ENCODE results near the gene RNF7. TPM values are rescaled to one million over a fixed set of nuclear protein-coding genes. Genes with fewer than 3 reads are reported as not detected.

RNF7 gene
- total and polyA plus RNA-seq, 4 donors = 11.7 to 71.6 (median 28.9) TPM

DNA sequence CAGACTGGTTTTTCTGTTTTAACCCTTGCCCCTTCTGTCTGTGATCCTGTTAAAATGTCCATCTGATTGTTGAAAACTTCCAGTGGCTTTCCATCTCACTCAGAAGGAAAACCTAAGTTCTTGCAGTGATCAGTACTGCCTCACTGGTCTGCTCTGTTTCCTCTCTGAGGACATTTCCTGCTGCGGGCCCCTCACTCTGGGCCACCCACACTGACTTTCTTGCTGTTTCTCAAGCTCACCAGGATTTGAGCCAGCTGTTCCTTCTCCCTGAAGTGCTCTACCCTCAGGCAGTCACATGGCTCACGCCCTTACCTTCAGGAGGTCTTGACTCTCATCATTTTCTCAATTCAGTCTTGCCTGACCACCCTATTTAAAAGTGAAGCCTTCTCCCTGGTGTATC lies 26.9 kb downstream of the RNF7 start:
- Histone ChIP-seq H3K27me3 (ENCODE audit: control insufficient read depth in 4 of 4, insufficient read depth in 4 of 4, low read length in 3 of 4) (no peaks in the 10 kb centered on the region), H3K4me3 (ENCODE audit: low read depth in 1 of 3, low read length in 3 of 3) (no peak overlapping the region), H3K4me1 (ENCODE audit: control insufficient read depth in 4 of 4, insufficient read depth in 4 of 4, low read length in 3 of 4) (no peaks in the 10 kb centered on the region), H3K9ac (ENCODE audit: low read depth in 1 of 2, low read length in 2 of 2) (no peak overlapping the region), H3K9me3 (ENCODE audit: control insufficient read depth in 4 of 4, low read length in 3 of 4) (no peaks in the 10 kb centered on the region), H3K36me3 (ENCODE audit: control insufficient read depth in 4 of 4, insufficient read depth in 3 of 4, low read depth in 1 of 4, low read length in 3 of 4) (no peaks in the 10 kb centered on the region), H3K27ac (ENCODE audit: low read depth in 1 of 2, low read length in 2 of 2) (no peak overlapping the region)
- WGBS = 86% methylated on average over 2 of the region's 2 CpGs
- TF ChIP-seq HNF4A (conservative IDR thresholded peaks at IDR 0.05) = no peak
- TF ChIP-seq NR2F2 (IDR thresholded peaks at IDR 0.05) = no peak
- no peak for TF ChIP-seq TAF1 (conservative IDR thresholded peaks at IDR 0.05)
- no peak for TF ChIP-seq YY1 (IDR thresholded peaks at IDR 0.05)
- TF ChIP-seq SP1 (IDR thresholded peaks at IDR 0.05) = no peak
- no peak for TF ChIP-seq RAD21 (IDR thresholded peaks at IDR 0.05)
- TF ChIP-seq, protein P1, sequence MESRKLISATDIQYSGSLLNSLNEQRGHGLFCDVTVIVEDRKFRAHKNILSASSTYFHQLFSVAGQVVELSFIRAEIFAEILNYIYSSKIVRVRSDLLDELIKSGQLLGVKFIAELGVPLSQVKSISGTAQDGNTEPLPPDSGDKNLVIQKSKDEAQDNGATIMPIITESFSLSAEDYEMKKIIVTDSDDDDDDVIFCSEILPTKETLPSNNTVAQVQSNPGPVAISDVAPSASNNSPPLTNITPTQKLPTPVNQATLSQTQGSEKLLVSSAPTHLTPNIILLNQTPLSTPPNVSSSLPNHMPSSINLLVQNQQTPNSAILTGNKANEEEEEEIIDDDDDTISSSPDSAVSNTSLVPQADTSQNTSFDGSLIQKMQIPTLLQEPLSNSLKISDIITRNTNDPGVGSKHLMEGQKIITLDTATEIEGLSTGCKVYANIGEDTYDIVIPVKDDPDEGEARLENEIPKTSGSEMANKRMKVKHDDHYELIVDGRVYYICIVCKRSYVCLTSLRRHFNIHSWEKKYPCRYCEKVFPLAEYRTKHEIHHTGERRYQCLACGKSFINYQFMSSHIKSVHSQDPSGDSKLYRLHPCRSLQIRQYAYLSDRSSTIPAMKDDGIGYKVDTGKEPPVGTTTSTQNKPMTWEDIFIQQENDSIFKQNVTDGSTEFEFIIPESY (IDR thresholded peaks at IDR 0.05) = no peak
- TF ChIP-seq GABPA (IDR thresholded peaks at IDR 0.05 in 1 of 2, conservative IDR thresholded peaks at IDR 0.05 in 1 of 2) = no peak
- no peak for TF ChIP-seq RXRA (IDR thresholded peaks at IDR 0.05)
- TF ChIP-seq, protein P2, sequence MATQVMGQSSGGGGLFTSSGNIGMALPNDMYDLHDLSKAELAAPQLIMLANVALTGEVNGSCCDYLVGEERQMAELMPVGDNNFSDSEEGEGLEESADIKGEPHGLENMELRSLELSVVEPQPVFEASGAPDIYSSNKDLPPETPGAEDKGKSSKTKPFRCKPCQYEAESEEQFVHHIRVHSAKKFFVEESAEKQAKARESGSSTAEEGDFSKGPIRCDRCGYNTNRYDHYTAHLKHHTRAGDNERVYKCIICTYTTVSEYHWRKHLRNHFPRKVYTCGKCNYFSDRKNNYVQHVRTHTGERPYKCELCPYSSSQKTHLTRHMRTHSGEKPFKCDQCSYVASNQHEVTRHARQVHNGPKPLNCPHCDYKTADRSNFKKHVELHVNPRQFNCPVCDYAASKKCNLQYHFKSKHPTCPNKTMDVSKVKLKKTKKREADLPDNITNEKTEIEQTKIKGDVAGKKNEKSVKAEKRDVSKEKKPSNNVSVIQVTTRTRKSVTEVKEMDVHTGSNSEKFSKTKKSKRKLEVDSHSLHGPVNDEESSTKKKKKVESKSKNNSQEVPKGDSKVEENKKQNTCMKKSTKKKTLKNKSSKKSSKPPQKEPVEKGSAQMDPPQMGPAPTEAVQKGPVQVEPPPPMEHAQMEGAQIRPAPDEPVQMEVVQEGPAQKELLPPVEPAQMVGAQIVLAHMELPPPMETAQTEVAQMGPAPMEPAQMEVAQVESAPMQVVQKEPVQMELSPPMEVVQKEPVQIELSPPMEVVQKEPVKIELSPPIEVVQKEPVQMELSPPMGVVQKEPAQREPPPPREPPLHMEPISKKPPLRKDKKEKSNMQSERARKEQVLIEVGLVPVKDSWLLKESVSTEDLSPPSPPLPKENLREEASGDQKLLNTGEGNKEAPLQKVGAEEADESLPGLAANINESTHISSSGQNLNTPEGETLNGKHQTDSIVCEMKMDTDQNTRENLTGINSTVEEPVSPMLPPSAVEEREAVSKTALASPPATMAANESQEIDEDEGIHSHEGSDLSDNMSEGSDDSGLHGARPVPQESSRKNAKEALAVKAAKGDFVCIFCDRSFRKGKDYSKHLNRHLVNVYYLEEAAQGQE (IDR thresholded peaks at IDR 0.05) = no peak
- TF ChIP-seq FOXA2 (IDR thresholded peaks at IDR 0.05) = no peak
- no peak for TF ChIP-seq FOXA1 (IDR thresholded peaks at IDR 0.05)
- no peak for TF ChIP-seq JUND (IDR thresholded peaks at IDR 0.05)
- TF ChIP-seq EGR1 (IDR thresholded peaks at IDR 0.05; ENCODE audit: low read depth in 2 of 2) = no peak
- TF ChIP-seq, protein P3, sequence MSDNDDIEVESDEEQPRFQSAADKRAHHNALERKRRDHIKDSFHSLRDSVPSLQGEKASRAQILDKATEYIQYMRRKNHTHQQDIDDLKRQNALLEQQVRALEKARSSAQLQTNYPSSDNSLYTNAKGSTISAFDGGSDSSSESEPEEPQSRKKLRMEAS (IDR thresholded peaks at IDR 0.05) = no peak
- no peak for TF ChIP-seq HNF4G (IDR thresholded peaks at IDR 0.05)
- TF ChIP-seq, protein P4, sequence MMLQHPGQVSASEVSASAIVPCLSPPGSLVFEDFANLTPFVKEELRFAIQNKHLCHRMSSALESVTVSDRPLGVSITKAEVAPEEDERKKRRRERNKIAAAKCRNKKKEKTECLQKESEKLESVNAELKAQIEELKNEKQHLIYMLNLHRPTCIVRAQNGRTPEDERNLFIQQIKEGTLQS (IDR thresholded peaks at IDR 0.05) = no peak
- DNase-seq (ENCODE audit: low spot score) = no peak

DNA sequence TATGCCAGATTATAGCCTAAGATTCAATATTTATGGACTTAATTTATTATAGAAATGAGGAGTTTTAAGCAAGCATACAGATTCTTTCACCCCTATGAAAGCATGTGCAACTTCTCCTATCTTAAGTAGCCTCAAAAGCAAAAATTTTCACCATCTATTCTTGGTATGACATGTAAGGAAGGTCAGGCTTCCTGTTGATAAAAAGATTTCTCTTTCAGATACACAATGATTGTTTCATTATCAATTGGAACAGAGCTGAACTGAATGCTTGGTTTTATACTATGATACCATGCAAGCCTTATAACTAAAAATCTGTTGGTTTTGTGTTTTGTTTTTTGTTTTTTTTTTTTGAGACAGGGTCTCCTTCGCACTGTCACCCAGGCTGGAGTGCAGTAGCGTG lies 29.0 kb downstream of the RNF7 start:
- TF ChIP-seq, protein P4 (IDR thresholded peaks at IDR 0.05) = no peak
- TF ChIP-seq GABPA (IDR thresholded peaks at IDR 0.05 in 1 of 2, conservative IDR thresholded peaks at IDR 0.05 in 1 of 2) (no peak), NR2F2 (IDR thresholded peaks at IDR 0.05) (no peak), RXRA (IDR thresholded peaks at IDR 0.05) (no peak), SP1 (IDR thresholded peaks at IDR 0.05) (no peak), YY1 (IDR thresholded peaks at IDR 0.05) (no peak), RAD21 (IDR thresholded peaks at IDR 0.05) (no peak), TAF1 (conservative IDR thresholded peaks at IDR 0.05) (no peak), EGR1 (IDR thresholded peaks at IDR 0.05; ENCODE audit: low read depth in 2 of 2) (no peak)
- TF ChIP-seq, protein P1 (IDR thresholded peaks at IDR 0.05) = no peak
- TF ChIP-seq, protein P2 (IDR thresholded peaks at IDR 0.05) = no peak
- TF ChIP-seq, protein P3 (IDR thresholded peaks at IDR 0.05) = no peak
- no peaks in the 10 kb centered on the region for H3K36me3 ChIP-seq (ENCODE audit: control insufficient read depth in 4 of 4, insufficient read depth in 3 of 4, low read depth in 1 of 4, low read length in 3 of 4)
- 93% methylated on average over 2 of the region's 2 CpGs for WGBS
- H3K27ac ChIP-seq (ENCODE audit: low read depth in 1 of 2, low read length in 2 of 2) = no peak overlapping the region
- no peaks in the 10 kb centered on the region for H3K4me1 ChIP-seq (ENCODE audit: control insufficient read depth in 4 of 4, insufficient read depth in 4 of 4, low read length in 3 of 4)
- DNase-seq (ENCODE audit: low spot score) = no peak
- no peaks in the 10 kb centered on the region for H3K9me3 ChIP-seq (ENCODE audit: control insufficient read depth in 4 of 4, low read length in 3 of 4)
- no peaks in the 10 kb centered on the region for H3K27me3 ChIP-seq (ENCODE audit: control insufficient read depth in 4 of 4, insufficient read depth in 4 of 4, low read length in 3 of 4)
- no peak overlapping the region for H3K9ac ChIP-seq (ENCODE audit: low read depth in 1 of 2, low read length in 2 of 2)
- no peak overlapping the region for H3K4me3 ChIP-seq (ENCODE audit: low read depth in 1 of 3, low read length in 3 of 3)
